PC-9 (cell line): ENCODE results near the gene ADCK2. TPM values are rescaled to one million over a fixed set of nuclear protein-coding genes. Genes with fewer than 3 reads are reported as not detected.

ENCODE experiments used
- BruUV-seq: library from RNA; stranded (reverse); fragments of 400-500 nt; replicated peaks from 2 replicates; lab custom pipeline; 2021; lab: Mats Ljungman, UMichigan
- CTCF ChIA-PET: fragments of 300-600 bp; sonication (Branson Sonifier 250); formaldehyde crosslinking; loops from one replicate; lab custom pipeline; 2022; ENCODE audit warnings: antibody characterized with exemption; lab: Charles Lee
- POLR2A ChIA-PET: fragments of 300-600 bp; sonication (Branson Sonifier 250); formaldehyde crosslinking; loops from one replicate; lab custom pipeline; 2022; ENCODE audit warnings: antibody characterized with exemption; ENCODE audit not compliant: unreplicated experiment; lab: Charles Lee
- DNase-seq, 2 experiments: peaks; one replicate each; pipeline versions ENCODE4 v3.0.0 to v3.0.0-alpha.2; 2015 to 2022; ENCODE audit warnings: mixed read lengths in 1 of 2
- H2AFZ ChIP-seq: fragments of 200-600 bp; sonication (generic); 2 replicates; pipeline ENCODE4 v1.8.1; 2017; ENCODE audit warnings: antibody characterized with exemption
- H3F3A ChIP-seq: fragments of 200-600 bp; sonication (generic); 2 replicates; pipeline ENCODE4 v1.8.1; 2017; ENCODE audit warnings: antibody characterized with exemption, mild to moderate bottlenecking, low read depth; ENCODE audit not compliant: insufficient read depth
- H3K27ac ChIP-seq: fragments of 200-600 bp; sonication (generic); 2 replicates; pipeline ENCODE4 v1.6.1; 2016; ENCODE audit warnings: mixed run types
- H3K27me3 ChIP-seq: fragments of 200-600 bp; sonication (generic); 2 replicates; pipeline ENCODE4 v1.6.1; 2016; ENCODE audit warnings: low read depth, mixed run types; ENCODE audit not compliant: insufficient read depth
- H3K36me3 ChIP-seq: fragments of 200-600 bp; sonication (generic); 2 replicates; pipeline ENCODE4 v1.6.1; 2016; ENCODE audit warnings: low read depth, mixed run types
- H3K4me1 ChIP-seq: fragments of 200-600 bp; sonication (generic); replicated peaks from 2 replicates; pipeline ENCODE4 v1.6.1; 2016; ENCODE audit warnings: mixed run types; ENCODE audit not compliant: insufficient read depth
- H3K4me2 ChIP-seq: fragments of 200-600 bp; sonication (generic); 2 replicates; pipeline ENCODE4 v1.6.1; 2017; ENCODE audit warnings: mixed run types
- H3K4me3 ChIP-seq: fragments of 200-600 bp; sonication (generic); 2 replicates; pipeline ENCODE4 v1.6.1; 2016; ENCODE audit warnings: mixed run types
- H3K79me2 ChIP-seq: fragments of 200-600 bp; sonication (generic); 2 replicates; pipeline ENCODE4 v1.6.1; 2017; ENCODE audit warnings: low read depth, mixed run types
- H3K9me2 ChIP-seq: fragments of 200-600 bp; sonication (generic); 2 replicates; pipeline ENCODE4 v1.8.1; 2017; ENCODE audit warnings: mild to moderate bottlenecking; ENCODE audit not compliant: insufficient read depth
- H3K9me3 ChIP-seq: fragments of 200-600 bp; sonication (generic); 2 replicates; pipeline ENCODE4 v1.8.1; 2016; ENCODE audit warnings: low read depth; ENCODE audit not compliant: insufficient read depth
- H4K20me1 ChIP-seq: fragments of 200-600 bp; sonication (generic); 2 replicates; pipeline ENCODE4 v1.8.1; 2017; ENCODE audit not compliant: insufficient read depth
- EZH2 ChIP-seq: fragments of 200-600 bp; sonication (generic); IDR thresholded peaks from 2 replicates; pipeline ENCODE4 v1.8.0; 2017; ENCODE audit warnings: antibody characterized with exemption, low read depth
- intact Hi-C: fragments of 100-400 bp; cut with micrococcal nuclease; formaldehyde crosslinking; loops from one replicate; pipeline ENCODE4 v1.10.0; 2022; ENCODE audit not compliant: unreplicated experiment
- total RNA-seq: library from RNA; stranded (reverse); gene quantifications from 2 replicates; pipeline ENCODE4 v1.2.3, GENCODE V29; 2021
- TF ChIP-seq, protein P1 (sequence below): fragments of 200-600 bp; sonication (generic); conservative IDR thresholded peaks from 2 replicates; pipeline ENCODE4 v1.6.1; 2017; ENCODE audit warnings: mixed run types, antibody characterized with exemption, mild to moderate bottlenecking, moderate library complexity

The ADCK2 gene
- total RNA-seq, 1 experiment from 2014 or later = 35.3 TPM

DNA sequence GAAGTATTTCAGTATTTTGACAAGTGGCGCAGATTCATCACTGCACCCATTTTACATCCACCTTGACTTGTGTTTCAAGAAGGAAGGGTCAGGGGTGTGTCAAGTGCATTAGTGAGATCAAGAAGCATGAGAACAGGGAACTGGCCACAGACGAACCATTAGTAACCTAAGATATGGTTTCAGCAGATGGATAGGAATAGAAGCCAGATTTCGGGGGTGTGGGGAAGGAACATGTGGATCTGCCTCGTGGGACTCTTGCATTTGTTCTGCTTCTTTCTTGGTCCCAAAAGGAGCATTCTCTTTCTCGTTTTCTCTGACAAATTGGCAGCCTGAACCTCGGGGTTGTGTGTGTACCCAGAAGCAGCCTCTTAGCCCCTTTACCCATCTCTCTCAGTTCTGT lies 41.7 kb upstream of the ADCK2 start:
- ChIA-PET POLR2A (no interaction called here), CTCF (no interaction called here)
- BruUV-seq = no TSS peak

DNA sequence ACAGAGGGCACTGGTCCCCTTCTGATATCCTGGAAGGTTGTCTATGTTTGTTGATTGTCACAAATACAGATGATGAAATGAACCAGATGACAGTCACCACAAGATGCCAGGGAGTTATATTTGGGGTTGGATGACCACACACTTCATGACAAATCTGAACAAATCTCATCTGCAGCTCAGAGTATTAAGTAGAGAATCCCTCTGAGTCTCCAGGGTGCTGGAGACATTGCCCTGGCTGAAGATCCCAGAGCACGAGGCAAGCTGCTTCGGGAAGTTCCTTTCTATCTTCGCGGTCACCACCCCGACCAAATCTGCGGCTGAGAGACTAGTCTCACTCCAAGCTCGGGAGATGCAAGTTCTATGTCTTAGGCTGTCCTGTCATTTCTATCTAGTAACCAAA lies 41.1 kb upstream of the ADCK2 start:
- no peak overlapping the region for H3K4me2 ChIP-seq
- DNase-seq = no peak
- no peaks in the 10 kb centered on the region for H3K27me3 ChIP-seq
- no peaks in the 10 kb centered on the region for H3K9me3 ChIP-seq
- no peak overlapping the region for H2AFZ ChIP-seq
- H3K9me2 ChIP-seq = no peaks in the 10 kb centered on the region
- no peak overlapping the region for H3K27ac ChIP-seq
- 0 out of 2 replicates have a peak, but pooled peaks cover 3% of the 10 kb centered on the region for H3K79me2 ChIP-seq
- peaks cover 38% of the 10 kb centered on the region for H3F3A ChIP-seq
- H3K4me1 ChIP-seq = peaks cover 38% of the 10 kb centered on the region
- ChIA-PET CTCF (no interaction called here), POLR2A (interaction anchor here (0.5 to 0.6 kb wide), 2 partner anchors 40 to 94 kb away, joined by 3 read pairs; no protein-coding TSS in a partner anchor)
- intact Hi-C loops = no loop called here
- no peaks in the 10 kb centered on the region for H3K36me3 ChIP-seq
- no peaks in the 10 kb centered on the region for H4K20me1 ChIP-seq
- TF ChIP-seq, protein P1, sequence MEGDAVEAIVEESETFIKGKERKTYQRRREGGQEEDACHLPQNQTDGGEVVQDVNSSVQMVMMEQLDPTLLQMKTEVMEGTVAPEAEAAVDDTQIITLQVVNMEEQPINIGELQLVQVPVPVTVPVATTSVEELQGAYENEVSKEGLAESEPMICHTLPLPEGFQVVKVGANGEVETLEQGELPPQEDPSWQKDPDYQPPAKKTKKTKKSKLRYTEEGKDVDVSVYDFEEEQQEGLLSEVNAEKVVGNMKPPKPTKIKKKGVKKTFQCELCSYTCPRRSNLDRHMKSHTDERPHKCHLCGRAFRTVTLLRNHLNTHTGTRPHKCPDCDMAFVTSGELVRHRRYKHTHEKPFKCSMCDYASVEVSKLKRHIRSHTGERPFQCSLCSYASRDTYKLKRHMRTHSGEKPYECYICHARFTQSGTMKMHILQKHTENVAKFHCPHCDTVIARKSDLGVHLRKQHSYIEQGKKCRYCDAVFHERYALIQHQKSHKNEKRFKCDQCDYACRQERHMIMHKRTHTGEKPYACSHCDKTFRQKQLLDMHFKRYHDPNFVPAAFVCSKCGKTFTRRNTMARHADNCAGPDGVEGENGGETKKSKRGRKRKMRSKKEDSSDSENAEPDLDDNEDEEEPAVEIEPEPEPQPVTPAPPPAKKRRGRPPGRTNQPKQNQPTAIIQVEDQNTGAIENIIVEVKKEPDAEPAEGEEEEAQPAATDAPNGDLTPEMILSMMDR = no peak
- no peak for TF ChIP-seq EZH2
- no TSS peak for BruUV-seq
- no peak overlapping the region for H3K4me3 ChIP-seq

More for the DNA sequence above, 41.7 kb upstream of the ADCK2 start:
- Histone ChIP-seq H3K4me2 (no peak overlapping the region), H3K27ac (no peak overlapping the region), H3K9me2 (no peaks in the 10 kb centered on the region), H3F3A (peaks cover 42% of the 10 kb centered on the region), H3K4me1 (peaks cover 43% of the 10 kb centered on the region), H3K79me2 (0 out of 2 replicates have a peak, but pooled peaks cover 3% of the 10 kb centered on the region), H2AFZ (no peak overlapping the region), H4K20me1 (no peaks in the 10 kb centered on the region), H3K36me3 (no peaks in the 10 kb centered on the region), H3K27me3 (no peaks in the 10 kb centered on the region), H3K9me3 (no peaks in the 10 kb centered on the region), H3K4me3 (no peak overlapping the region)
- intact Hi-C loops = no loop called here
- no peak for DNase-seq
- no peak for TF ChIP-seq EZH2
- TF ChIP-seq, protein P1 = no peak

DNA sequence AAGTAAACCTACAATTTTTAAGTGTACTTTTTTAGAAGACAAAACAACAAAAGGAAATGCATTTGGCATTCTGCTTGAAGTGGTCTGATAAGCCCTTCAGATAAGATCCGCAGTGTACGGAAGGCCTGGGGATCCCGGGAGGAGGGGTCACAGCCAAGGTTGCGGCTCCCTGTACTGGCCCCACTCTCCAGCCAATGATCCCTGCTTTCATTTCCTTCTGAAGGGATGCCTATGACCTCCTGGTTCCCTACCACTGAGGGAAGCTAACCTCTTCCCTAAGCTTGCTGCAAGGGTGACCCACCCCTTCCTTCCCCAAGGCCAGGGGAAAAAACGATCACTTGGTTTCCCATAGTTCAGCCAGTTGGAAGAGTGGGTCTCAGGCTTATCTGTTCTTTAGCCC lies 37.4 kb upstream of the ADCK2 start:
- Histone ChIP-seq H3K27me3 (no peaks in the 10 kb centered on the region), H3K36me3 (no peaks in the 10 kb centered on the region), H3K9me3 (no peaks in the 10 kb centered on the region), H3K4me3 (no peak overlapping the region), H4K20me1 (no peaks in the 10 kb centered on the region), H3K4me1 (peaks cover 37% of the 10 kb centered on the region), H3F3A (peaks cover 31% of the 10 kb centered on the region), H3K4me2 (no peak overlapping the region), H3K27ac (no peak overlapping the region), H3K9me2 (no peaks in the 10 kb centered on the region), H2AFZ (no peak overlapping the region), H3K79me2 (peaks cover 19% of the 10 kb centered on the region)
- BruUV-seq = no TSS peak
- POLR2A ChIA-PET = no interaction called here
- DNase-seq = no peak
- TF ChIP-seq, protein P1 = no peak
- no peak for TF ChIP-seq EZH2
- CTCF ChIA-PET = no interaction called here
- intact Hi-C loops = no loop called here
